ENCODE measurements around the gene RXFP4. TPM values are rescaled to one million over a fixed set of nuclear protein-coding genes. Genes with fewer than 3 reads are reported as not detected.
A peak's percentile ranks its signal among the peaks of the same experiment; 100 is the strongest.

RXFP4 gene
- polyA plus RNA-seq, 3 donors: 0.08 TPM; not detected in 2

GRCh38 chr1:155904261-155904660 is 37.2 kb upstream of the RXFP4 start:
- H3K4me1 Mint-ChIP-seq: no peaks in the 10 kb centered on the region
- peaks cover 2 to 3% of the 10 kb centered on the region in 2 donors for H3K4me1 ChIP-seq (ENCODE audit: control insufficient read depth in 1 of 2, insufficient read depth in 2 of 2, low read length in 2 of 2)
- peaks cover 41% of the 10 kb centered on the region for H3K79me2 ChIP-seq (ENCODE audit: insufficient read depth, low read length)
- peaks cover 81% of the 10 kb centered on the region for H4K20me1 ChIP-seq (ENCODE audit: insufficient read depth, low read length)
- H3K36me3 Mint-ChIP-seq: peaks cover 67 to 96% of the 10 kb centered on the region in 2 donors
- H3K4me3 ChIP-seq (replicated peaks in 1 of 3; ENCODE audit: low read depth in 2 of 3, low read length in 3 of 3): no peak overlapping the region
- no peaks in the 10 kb centered on the region for H3K27me3 ChIP-seq (ENCODE audit: control insufficient read depth in 2 of 2, insufficient read depth in 2 of 2, low read length in 2 of 2)
- H3K9ac ChIP-seq (ENCODE audit: insufficient read depth, low read length, poor library complexity, severe bottlenecking): no peak overlapping the region
- intact Hi-C loops (cut with micrococcal nuclease): no loop called here
- no peak overlapping the region for H3K27ac ChIP-seq (ENCODE audit: low read depth in 1 of 2, low read length in 2 of 2)
- peaks cover 80 to 96% of the 10 kb centered on the region in 2 donors for H3K36me3 ChIP-seq (replicated peaks in 1 of 2; ENCODE audit: control insufficient read depth in 1 of 2, insufficient read depth in 2 of 2, low read length in 2 of 2)
- no peak overlapping the region for H3K4me2 ChIP-seq (replicated peaks; ENCODE audit: extremely low read depth, low read length, poor library complexity, severe bottlenecking)
- H3K9me3 Mint-ChIP-seq: no peaks in the 10 kb centered on the region
- DNase-seq: no peak
- H2AFZ ChIP-seq (ENCODE audit: insufficient read depth, low read depth, low read length, poor library complexity, severe bottlenecking): no peak overlapping the region
- H3K4me3 Mint-ChIP-seq: no peak overlapping the region
- H3K27ac Mint-ChIP-seq: no peak overlapping the region
- H3K27me3 Mint-ChIP-seq (ENCODE audit: low read depth in 3 of 3): no peaks in the 10 kb centered on the region
- no peak for TF ChIP-seq CTCF (IDR thresholded peaks at IDR 0.05)
- H3K9me3 ChIP-seq (replicated peaks in 1 of 2; ENCODE audit: control insufficient read depth in 1 of 2, insufficient read depth in 1 of 2, low read length in 2 of 2): no peaks in the 10 kb centered on the region
- WGBS (ENCODE audit: insufficient coverage): 100% methylated on average over 8 of the region's 12 CpGs

GRCh38 chr1:155909894-155910293 is 31.5 kb upstream of the RXFP4 start:
- TF ChIP-seq CTCF (IDR thresholded peaks at IDR 0.05): no peak
- Histone ChIP-seq H3K9ac (ENCODE audit: insufficient read depth, low read length, poor library complexity, severe bottlenecking) (peak overlapping the region; percentile 83), H3K27ac (ENCODE audit: low read depth in 1 of 2, low read length in 2 of 2) (peak overlapping the region; percentile 95 to 96), H3K4me1 (ENCODE audit: control insufficient read depth in 1 of 2, insufficient read depth in 2 of 2, low read length in 2 of 2) (peaks cover 24 to 27% of the 10 kb centered on the region in 2 donors), H3K9me3 (replicated peaks in 1 of 2; ENCODE audit: control insufficient read depth in 1 of 2, insufficient read depth in 1 of 2, low read length in 2 of 2) (no peaks in the 10 kb centered on the region), H3K4me2 (replicated peaks; ENCODE audit: extremely low read depth, low read length, poor library complexity, severe bottlenecking) (peak overlapping the region; percentile 99), H2AFZ (ENCODE audit: insufficient read depth, low read depth, low read length, poor library complexity, severe bottlenecking) (no peak overlapping the region), H3K36me3 (replicated peaks in 1 of 2; ENCODE audit: control insufficient read depth in 1 of 2, insufficient read depth in 2 of 2, low read length in 2 of 2) (peaks cover 54 to 77% of the 10 kb centered on the region in 2 donors), H3K27me3 (ENCODE audit: control insufficient read depth in 2 of 2, insufficient read depth in 2 of 2, low read length in 2 of 2) (no peaks in the 10 kb centered on the region), H4K20me1 (ENCODE audit: insufficient read depth, low read length) (peaks cover 39% of the 10 kb centered on the region), H3K4me3 (replicated peaks in 1 of 3; ENCODE audit: low read depth in 2 of 3, low read length in 3 of 3) (peak overlapping the region; percentile 89 to 99 (median 95)), H3K79me2 (ENCODE audit: insufficient read depth, low read length) (peaks cover 50% of the 10 kb centered on the region)
- Mint-ChIP-seq H3K27ac (peak overlapping the region; percentile 95 to 99 (median 98)), H3K4me3 (peak overlapping the region; percentile 94 to 96), H3K4me1 (peaks cover 21% of the 10 kb centered on the region), H3K36me3 (peaks cover 48 to 74% of the 10 kb centered on the region in 2 donors), H3K9me3 (no peaks in the 10 kb centered on the region), H3K27me3 (ENCODE audit: low read depth in 3 of 3) (no peaks in the 10 kb centered on the region)
- peak; percentile 88 to 96 (median 95) for DNase-seq
- intact Hi-C loops (cut with micrococcal nuclease): loop anchor here in 1 of 2 donors (2.0 kb wide), 1 partner anchor 51 kb away; the partner anchor contains the start of gene SYT11
- WGBS (ENCODE audit: insufficient coverage): 0% methylated on average over 2 of the region's 4 CpGs

All from CD14-positive monocyte (primary cell).